ENCODE data around the gene TUBE1. TPM values are rescaled to one million over a fixed set of nuclear protein-coding genes. Genes with fewer than 3 reads are reported as not detected.

The TUBE1 gene
- total RNA-seq, 1 donor from 2014 or later, result 21.6 TPM

DNA sequence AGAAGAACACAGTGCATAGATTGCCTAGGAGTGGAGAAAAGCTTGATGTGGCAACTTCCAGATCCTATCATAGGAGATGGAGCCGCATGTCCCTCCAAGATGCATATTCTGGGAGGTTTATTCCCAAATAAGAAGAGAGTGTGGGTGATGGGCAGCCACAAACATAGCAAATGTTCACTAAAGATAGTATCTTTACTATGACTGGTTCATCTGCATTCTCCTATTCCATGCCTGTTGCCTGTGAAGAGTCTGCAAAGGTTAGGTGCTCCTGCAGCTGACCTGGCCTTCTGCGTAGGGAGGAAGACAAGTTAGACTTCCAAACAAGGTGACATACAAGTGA lies 47.9 kb downstream of the TUBE1 start:
- intact Hi-C loops (cut with DNase I), result no loop called here
- no peak for DNase-seq (ENCODE audit: low spot score)

GRCh38 chr6:112038756-112039430 lies 48.4 kb downstream of the TUBE1 start:
- intact Hi-C loops (cut with DNase I), result no loop called here
- DNase-seq (ENCODE audit: low spot score), result no peak

GRCh38 chr6:112038268-112038667 lies 49.0 kb downstream of the TUBE1 start:
- DNase-seq (ENCODE audit: low spot score), result no peak
- intact Hi-C loops (cut with DNase I), result no loop called here

- intact Hi-C loops (cut with DNase I), result no loop called here
- DNase-seq (ENCODE audit: low spot score), result no peak
These were observed 49.5 kb downstream of the TUBE1 start for GRCh38 chr6:112037783-112038216.

GRCh38 chr6:112036088-112036637 lies 51.1 kb downstream of the TUBE1 start:
- intact Hi-C loops (cut with DNase I), result no loop called here
- no peak for DNase-seq (ENCODE audit: low spot score)

DNA sequence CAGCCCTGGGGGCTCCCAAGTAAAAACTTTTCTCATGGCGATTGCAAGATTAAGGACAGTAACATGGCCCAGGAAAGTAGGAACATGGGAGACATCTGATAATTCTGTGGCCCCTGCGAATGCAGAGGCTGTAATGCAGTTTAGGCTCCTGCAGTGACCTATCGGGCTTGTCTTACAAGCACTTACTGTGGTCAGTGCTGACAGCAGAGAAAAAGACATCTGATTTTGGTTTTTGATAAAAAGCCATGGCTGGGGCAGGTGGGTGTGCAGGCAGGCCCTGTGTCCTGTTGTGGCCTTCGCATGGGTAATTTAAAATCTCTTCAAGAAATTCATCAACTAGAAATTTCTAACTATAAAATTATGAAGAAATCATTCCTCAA lies 52.7 kb downstream of the TUBE1 start:
- DNase-seq (ENCODE audit: low spot score), result no peak
- intact Hi-C loops (cut with DNase I), result no loop called here

DNA sequence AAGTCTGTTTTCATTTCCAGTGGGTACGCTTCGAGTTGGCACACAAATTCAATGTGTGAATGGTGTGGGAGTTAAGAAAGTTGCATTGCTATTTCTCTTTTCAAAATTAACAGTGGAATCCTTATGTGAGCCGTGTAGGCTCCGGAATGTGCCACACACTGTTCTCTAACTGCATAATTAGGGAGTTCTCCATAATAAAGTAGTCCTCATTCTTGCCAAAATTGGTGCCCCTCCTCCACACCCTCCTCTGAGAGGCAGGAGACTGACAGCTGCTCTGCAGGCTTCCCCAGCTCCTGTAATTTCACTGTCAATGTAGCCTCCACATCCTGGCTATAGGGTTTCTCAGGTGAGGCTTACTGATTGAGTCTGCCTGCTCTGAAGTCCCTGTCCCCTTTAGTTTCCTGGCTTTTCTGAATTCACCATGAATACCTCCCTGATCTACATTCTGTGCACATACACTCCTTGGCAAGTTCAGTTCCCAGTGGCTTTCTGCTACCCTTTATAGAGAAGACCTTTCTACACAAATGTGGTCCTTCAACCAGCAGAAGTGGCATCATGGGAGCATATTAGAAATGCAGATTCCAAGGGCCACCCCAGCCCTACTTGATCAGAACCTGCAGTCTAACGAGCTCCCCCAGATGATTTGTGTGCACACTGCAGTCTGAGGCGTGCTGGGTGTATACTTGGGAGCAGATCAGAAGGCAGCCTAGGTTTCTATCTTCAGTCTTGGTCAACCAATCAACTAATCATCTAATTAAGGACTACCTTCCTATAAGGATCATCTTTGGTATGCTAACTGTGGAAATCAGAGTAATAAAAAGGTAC lies 53.3 kb downstream of the TUBE1 start:
- intact Hi-C loops (cut with DNase I), result no loop called here
- DNase-seq (ENCODE audit: low spot score), result no peak

GRCh38 chr6:112032728-112033127 lies 54.6 kb downstream of the TUBE1 start:
- intact Hi-C loops (cut with DNase I), result no loop called here
- DNase-seq (ENCODE audit: low spot score), result no peak

DNA sequence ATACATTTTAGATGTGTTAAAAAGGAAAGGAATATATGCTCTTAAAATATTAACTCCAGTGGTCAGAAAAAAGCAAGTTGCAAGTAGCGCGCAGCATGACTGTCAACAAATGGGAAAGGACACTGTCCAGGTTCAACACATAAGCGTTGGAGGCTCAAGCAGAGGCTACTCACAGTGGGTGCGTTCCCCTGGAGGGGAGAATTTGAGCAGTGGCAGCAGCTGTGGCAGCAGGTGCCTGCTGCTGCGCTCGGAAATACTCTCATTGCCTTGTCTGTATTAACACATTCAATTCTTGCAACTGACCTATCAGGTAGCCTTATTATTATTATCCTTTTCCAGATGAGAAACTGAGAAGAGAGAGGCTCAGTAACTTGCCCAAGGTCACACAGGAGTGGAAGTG lies 55.3 kb downstream of the TUBE1 start:
- no peak for DNase-seq (ENCODE audit: low spot score)
- intact Hi-C loops (cut with DNase I), result no loop called here

DNA sequence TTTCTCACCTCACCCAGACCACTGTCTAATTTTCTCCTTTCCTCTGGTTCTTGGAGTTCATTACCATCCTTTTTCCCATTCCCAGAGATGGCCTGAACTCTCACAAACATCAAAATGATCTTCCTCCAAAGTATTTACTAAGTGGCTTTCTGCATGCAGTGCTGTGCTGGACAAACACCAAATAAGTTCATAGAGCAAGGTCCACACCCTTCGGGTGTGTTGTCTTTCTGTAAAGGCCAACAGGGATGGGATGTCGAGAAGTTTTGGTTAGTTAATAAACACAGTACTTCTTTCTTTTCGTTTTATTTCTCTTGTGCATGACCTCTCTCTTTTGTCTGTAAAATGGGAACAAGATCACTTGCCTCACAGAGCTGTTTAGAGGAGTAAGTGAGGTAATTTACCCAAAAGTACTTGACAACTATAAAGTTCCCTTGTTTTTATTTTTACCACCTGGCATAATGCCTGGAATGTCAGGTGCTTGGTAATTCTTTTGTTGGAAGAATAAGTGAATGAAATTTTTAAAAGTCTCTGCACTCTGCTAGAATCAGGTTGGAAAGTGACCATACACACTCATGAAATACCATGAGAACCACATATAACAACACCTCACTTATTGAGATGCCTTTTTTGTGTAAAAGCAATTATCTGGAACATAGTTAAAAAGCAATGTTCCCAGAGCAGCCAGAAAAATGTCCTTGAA lies 56.2 kb downstream of the TUBE1 start:
- intact Hi-C loops (cut with DNase I), result no loop called here

DNA sequence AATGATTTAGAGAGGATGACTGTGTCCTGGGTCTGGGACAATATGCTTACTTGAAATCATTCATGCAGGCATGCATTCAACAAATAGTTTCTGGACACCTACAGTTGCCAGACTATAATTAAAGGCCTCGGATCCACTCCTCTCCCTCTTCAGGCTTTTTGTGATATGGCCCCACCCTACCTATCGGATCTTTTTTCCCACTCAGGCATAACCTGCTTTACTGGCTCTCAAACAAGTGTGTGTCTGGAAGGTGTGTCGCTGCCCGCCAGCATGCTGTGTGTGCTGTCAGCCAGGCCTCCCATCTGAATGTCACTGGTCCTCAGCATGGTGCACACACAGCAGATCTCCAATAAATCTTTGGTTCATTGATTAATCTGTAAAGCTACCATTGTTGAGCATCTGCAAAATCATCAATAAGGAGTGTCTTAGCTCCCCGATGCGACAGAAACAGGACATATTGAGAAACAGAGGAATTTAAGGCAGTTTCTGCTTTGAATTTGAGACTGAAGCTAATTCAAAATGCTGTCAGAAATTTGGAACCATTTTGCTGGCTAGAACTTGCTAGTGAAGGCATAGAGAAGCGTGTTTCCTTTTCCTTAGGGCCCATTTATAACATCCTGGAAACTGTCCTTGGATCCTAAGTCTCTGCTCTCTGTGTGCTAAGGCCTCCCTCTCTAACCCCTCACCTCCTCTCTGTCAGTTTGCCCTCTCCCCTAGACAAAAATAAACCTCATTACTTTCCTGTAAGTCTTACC lies 56.9 kb downstream of the TUBE1 start:
- DNase-seq (ENCODE audit: low spot score), result no peak
- intact Hi-C loops (cut with DNase I), result no loop called here

More for the DNA sequence above, 56.2 kb downstream of the TUBE1 start:
- DNase-seq (ENCODE audit: low spot score), result no peak

GRCh38 chr6:112029045-112029822 lies 58.0 kb downstream of the TUBE1 start:
- intact Hi-C loops (cut with DNase I), result no loop called here
- DNase-seq (ENCODE audit: low spot score), result peak; percentile 81

- intact Hi-C loops (cut with DNase I), result no loop called here
- DNase-seq (ENCODE audit: low spot score), result no peak
These were observed 59.2 kb downstream of the TUBE1 start for GRCh38 chr6:112027942-112028674.

DNA sequence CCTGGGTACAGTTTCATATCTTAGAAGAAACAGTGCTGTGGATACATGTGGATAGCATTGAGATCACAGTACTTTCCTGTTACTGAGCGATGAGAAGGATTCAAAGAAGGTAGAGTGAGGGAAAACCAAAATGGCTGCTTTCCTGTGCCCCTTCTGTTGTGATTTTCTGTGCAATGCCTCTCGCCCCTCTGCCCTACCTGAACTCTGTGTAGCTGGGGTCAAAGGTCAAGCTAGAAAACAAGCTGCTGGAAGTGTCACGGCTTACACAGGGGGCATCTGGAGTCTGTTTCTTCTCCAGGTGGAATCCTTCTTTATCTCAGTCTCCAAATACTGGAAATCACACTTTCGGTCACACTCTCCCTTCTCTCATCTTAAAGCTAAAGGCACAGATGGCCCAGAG lies 60.3 kb downstream of the TUBE1 start:
- no peak for DNase-seq (ENCODE audit: low spot score)
- intact Hi-C loops (cut with DNase I), result no loop called here

DNA sequence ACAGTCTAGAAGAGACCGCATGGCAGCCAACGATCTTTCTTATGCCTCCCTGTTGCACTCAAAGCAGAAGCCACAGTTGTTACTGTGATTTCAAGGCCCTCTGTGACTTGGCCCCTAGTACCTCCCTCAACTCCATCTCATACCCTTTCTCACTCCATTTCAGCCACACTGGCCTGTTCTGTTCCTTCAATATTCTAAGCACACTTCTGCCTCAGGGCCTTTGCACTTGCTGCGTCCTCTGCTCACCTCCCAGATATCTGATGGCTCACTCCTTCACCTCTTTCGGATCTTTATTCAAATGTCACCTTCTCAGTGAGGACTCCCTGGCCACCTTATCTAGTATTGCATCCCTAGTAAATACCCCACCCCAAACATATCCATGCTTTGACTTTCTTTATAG lies 62.8 kb downstream of the TUBE1 start:
- intact Hi-C loops (cut with DNase I), result no loop called here
- DNase-seq (ENCODE audit: low spot score), result no peak

GRCh38 chr6:112022749-112023148 lies 64.5 kb downstream of the TUBE1 start:
- no peak for DNase-seq (ENCODE audit: low spot score)
- intact Hi-C loops (cut with DNase I), result no loop called here

GRCh38 chr6:112021691-112022310 lies 65.5 kb downstream of the TUBE1 start:
- intact Hi-C loops (cut with DNase I), result no loop called here
- no peak for DNase-seq (ENCODE audit: low spot score)

Measured in cardiac septum (tissue), 1 donor.